Neural cell (in vitro differentiated cells): ENCODE measurements around the gene ZNF593.

Experiments used
- EP300 ChIP-seq: fragments of 450-650 bp; conservative IDR thresholded peaks from 2 replicates; pipeline ENCODE4 v1.6.1; 2014; ENCODE audit warnings: antibody characterized with exemption, mild to moderate bottlenecking, moderate library complexity; ENCODE audit not compliant: poor library complexity, severe bottlenecking
- EZH2 ChIP-seq: fragments of 200-600, 300-800 bp; shearing (Covaris generic), sonication (generic); IDR thresholded peaks from 2 replicates; pipeline ENCODE4 v1.6.1; 2014; ENCODE audit warnings: antibody characterized with exemption, low read length, borderline replicate concordance, mild to moderate bottlenecking; ENCODE audit not compliant: insufficient read depth, poor library complexity, severe bottlenecking
- MXI1 ChIP-seq: fragments of 450-650 bp; conservative IDR thresholded peaks from 2 replicates; pipeline ENCODE4 v1.6.1; 2014; ENCODE audit warnings: antibody characterized with exemption, mild to moderate bottlenecking; ENCODE audit not compliant: poor library complexity, severe bottlenecking
- POLR2AphosphoS5 ChIP-seq: IDR thresholded peaks from 2 replicates; pipeline ENCODE4 v1.6.1; 2012
- RAD21 ChIP-seq: fragments of 450-650 bp; conservative IDR thresholded peaks from 2 replicates; pipeline ENCODE4 v1.6.1; 2014; ENCODE audit warnings: antibody characterized with exemption, mild to moderate bottlenecking, moderate library complexity
- REST ChIP-seq: IDR thresholded peaks from 2 replicates; pipeline ENCODE4 v1.6.1; 2012; ENCODE audit warnings: borderline replicate concordance
- SMC3 ChIP-seq: fragments of 450-650 bp; conservative IDR thresholded peaks from 2 replicates; pipeline ENCODE4 v1.6.1; 2014; ENCODE audit warnings: antibody characterized with exemption, mild to moderate bottlenecking, moderate library complexity; ENCODE audit not compliant: poor library complexity
- TAF1 ChIP-seq: IDR thresholded peaks from 2 replicates; pipeline ENCODE4 v1.6.1; 2012; ENCODE audit warnings: low read depth
- TF ChIP-seq, protein P1 (sequence below): fragments of 450-650 bp; IDR thresholded peaks from 2 replicates; pipeline ENCODE4 v1.5.1; 2014; ENCODE audit warnings: antibody characterized with exemption, mild to moderate bottlenecking, moderate library complexity; ENCODE audit not compliant: poor library complexity, severe bottlenecking

GRCh38 chr1:26148887-26149286, 20.8 kb upstream of the ZNF593 start:
- TF ChIP-seq, protein P1, sequence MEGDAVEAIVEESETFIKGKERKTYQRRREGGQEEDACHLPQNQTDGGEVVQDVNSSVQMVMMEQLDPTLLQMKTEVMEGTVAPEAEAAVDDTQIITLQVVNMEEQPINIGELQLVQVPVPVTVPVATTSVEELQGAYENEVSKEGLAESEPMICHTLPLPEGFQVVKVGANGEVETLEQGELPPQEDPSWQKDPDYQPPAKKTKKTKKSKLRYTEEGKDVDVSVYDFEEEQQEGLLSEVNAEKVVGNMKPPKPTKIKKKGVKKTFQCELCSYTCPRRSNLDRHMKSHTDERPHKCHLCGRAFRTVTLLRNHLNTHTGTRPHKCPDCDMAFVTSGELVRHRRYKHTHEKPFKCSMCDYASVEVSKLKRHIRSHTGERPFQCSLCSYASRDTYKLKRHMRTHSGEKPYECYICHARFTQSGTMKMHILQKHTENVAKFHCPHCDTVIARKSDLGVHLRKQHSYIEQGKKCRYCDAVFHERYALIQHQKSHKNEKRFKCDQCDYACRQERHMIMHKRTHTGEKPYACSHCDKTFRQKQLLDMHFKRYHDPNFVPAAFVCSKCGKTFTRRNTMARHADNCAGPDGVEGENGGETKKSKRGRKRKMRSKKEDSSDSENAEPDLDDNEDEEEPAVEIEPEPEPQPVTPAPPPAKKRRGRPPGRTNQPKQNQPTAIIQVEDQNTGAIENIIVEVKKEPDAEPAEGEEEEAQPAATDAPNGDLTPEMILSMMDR: no peak
- TF ChIP-seq EZH2 (no peak), REST (no peak), EP300 (no peak), RAD21 (no peak), SMC3 (no peak), POLR2AphosphoS5 (no peak), TAF1 (no peak), MXI1 (no peak)
